Urothelium cell line (cell line): ENCODE data around the gene TPPP.
"Not testable (repeated sequence)": the region's sequence is repeated elsewhere in the genome, so short reads cannot be mapped to it uniquely, and the experiment has no call there.

Experiments
- DNase-seq: peaks from one replicate; pipeline ENCODE4 v3.0.0; 2011; ENCODE audit warnings: low spot score, mixed read lengths
- FAIRE-seq: peaks from 2 replicates; lab custom pipeline; 2011; peaks lifted over from hg19 to GRCh38; lab: Jason Lieb, UNC

Gene TPPP

GRCh38 chr5:628351-629205, 64.6 kb downstream of the TPPP start:
- DNase-seq, FAIRE-seq: not testable (repeated sequence)

GRCh38 chr5:627840-628239, 65.3 kb downstream of the TPPP start:
- DNase-seq (no peak), FAIRE-seq (no peak)

GRCh38 chr5:626850-627249, 66.3 kb downstream of the TPPP start:
- no peak for DNase-seq
- no peak for FAIRE-seq

- FAIRE-seq (no peak), DNase-seq (no peak)
These were observed 67.6 kb downstream of the TPPP start for GRCh38 chr5:625516-625915.

- FAIRE-seq (no peak), DNase-seq (no peak)
These were observed 68.3 kb downstream of the TPPP start for GRCh38 chr5:624951-625230.

DNA sequence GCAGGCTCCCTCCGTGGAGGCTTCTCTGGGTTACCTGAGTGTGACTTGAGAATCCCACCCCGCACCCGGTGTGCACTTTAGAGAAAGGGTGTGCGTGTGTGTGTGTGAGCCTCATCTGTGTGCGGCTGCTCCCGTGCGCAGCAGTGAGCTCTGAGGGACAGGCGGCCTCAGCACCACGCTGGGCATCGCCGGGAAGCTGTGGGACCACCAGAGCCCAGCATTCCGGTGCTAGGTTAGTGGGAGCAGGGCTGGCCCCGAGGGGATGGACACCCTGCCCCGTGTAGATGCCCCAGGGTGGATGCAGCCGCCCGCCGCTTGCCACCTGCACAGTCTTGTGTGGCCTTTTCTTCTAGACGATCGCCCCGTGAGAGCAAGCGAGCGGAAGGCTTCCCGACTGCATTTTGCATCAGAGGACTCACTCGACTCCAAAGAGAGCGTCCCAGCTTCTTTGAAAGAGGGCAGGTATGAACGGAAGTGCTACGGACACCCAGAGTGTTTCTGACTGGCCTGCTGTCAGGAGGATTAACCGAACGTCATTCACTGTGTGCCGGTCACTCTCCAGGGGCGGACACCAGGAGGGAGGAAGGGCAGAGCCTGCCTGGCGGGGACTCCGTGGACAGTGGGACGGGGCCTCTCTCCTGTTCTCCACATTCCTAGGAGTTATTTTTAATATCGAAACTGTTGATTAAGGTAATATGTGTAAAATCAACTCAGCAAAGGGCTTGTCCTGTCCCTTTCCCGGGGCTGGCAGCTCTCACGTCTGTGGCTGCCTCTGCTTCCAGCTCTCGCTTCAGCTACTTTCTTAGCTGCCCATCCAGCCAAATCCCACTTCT, 68.8 kb downstream of the TPPP start:
- FAIRE-seq (no peak), DNase-seq (no peak)

DNA sequence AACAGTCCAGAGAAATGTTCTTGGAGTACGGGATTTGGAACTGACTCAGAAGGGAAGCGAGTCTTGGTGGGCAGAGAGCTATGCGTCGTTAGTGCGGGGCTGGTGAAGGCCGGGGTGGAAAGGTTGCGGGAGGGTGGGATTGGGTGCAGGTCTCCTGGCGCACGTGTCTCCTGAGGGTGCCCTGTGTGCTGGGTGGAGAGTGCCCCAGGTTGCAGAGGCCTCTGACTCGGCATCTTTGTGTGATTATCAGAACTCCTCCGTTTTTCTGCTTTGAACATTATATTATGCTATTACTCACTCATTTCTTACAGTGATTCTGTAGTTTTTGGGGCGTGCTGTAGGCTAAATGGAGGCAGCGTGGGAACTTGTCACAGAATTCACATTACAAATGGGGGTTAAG, 69.6 kb downstream of the TPPP start:
- DNase-seq (no peak), FAIRE-seq (no peak)

- FAIRE-seq: no peak
- DNase-seq: no peak
These were observed 70.1 kb downstream of the TPPP start for GRCh38 chr5:622946-623522.

DNA sequence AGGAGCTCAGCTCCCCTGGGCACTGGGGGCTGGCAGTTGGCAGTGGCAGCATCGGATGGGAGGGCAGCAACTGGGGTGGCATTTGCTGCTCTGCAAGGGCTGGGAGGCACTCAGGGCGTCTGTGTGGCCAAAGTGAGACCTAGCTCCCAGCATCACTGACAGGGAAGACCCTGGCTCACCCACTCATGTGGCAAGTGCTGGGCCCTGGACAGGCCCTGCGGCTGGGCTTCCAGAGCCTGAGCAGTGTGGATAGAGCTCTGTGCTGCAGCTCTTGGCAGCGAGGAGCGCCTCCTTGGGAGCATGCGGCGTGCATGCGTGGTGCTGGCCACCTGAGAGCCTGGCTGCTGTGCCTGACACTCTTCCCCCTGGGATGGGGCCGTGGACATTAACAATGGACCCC, 70.8 kb downstream of the TPPP start:
- DNase-seq (no peak), FAIRE-seq (no peak)

GRCh38 chr5:621341-621761, 71.8 kb downstream of the TPPP start:
- DNase-seq (no peak), FAIRE-seq (no peak)

DNA sequence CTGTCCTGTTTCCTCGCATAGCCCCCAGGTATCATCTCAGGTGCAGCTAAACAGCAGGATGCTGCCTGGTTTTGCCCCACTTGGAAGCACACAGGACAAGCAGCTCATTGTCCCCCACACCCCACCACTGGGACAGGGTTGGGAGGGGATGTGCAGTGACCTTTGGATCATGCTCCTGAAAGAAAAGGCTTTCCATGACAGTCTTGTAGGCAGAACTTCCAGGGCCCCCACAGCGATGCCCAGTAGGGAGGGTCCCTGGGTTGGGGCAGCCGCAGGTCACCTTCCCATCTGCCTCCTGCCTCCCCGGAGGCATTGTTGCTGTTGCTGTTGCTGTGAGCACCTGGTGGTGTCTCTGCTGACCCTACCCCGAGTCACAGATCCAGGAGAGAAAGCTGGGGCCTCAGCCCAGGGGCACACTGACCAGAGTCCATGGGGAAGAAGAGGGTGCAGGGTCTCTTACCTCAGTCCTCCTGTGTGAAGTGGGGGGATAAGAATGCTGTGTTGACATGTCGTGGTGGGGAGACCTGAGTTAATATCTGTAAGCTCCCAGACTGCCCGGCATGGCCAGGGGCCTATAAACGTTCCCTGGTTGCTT, 72.5 kb downstream of the TPPP start:
- DNase-seq (no peak), FAIRE-seq (no peak)

DNA sequence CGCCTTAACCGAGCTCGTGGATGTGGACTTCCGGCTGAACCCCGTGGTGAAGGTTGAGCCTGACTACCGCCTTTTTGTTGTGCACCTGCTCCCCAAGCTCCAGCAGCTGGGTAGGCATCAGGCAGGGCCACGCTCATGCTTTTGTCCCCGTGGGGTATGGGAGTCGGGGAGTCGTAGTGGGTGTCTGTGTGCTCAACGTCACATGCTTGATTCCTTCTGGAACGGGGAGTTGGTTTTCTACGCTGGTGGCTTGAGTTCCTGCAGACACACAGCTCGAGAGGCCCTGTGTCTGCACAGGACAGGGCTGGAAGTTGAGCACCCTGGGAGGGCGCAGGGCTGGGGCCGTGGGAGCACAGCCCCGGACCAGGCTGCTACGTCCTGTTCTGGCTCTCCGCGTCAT, 73.0 kb downstream of the TPPP start:
- no peak for FAIRE-seq
- no peak for DNase-seq

DNA sequence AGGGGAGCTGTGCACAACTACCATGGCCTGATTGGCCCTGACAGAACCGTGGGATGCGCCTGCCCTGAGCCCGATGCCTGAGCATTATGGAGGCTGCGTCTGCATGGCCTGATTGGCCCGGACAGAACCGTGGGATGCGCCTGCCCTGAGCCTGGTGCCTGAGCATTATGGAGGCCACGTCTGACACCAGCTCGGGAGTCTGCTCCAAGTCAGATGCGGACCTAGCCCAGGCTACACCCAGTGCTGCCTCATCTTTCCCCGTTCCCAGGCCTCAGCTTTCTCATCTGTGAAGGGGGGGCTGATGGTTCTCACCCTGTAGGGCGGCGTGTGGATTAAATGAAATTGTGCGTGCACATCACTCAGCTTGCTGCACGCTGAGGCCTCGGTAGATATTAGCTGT, 73.7 kb downstream of the TPPP start:
- DNase-seq: no peak
- FAIRE-seq: no peak

- DNase-seq: no peak
- FAIRE-seq: no peak
These were observed 74.7 kb downstream of the TPPP start for GRCh38 chr5:618450-618849.

GRCh38 chr5:617896-618295, 75.3 kb downstream of the TPPP start:
- DNase-seq (no peak), FAIRE-seq (no peak)

- no peak for DNase-seq
- FAIRE-seq: peak; percentile 9
These were observed 76.6 kb downstream of the TPPP start for GRCh38 chr5:616484-617039.

DNA sequence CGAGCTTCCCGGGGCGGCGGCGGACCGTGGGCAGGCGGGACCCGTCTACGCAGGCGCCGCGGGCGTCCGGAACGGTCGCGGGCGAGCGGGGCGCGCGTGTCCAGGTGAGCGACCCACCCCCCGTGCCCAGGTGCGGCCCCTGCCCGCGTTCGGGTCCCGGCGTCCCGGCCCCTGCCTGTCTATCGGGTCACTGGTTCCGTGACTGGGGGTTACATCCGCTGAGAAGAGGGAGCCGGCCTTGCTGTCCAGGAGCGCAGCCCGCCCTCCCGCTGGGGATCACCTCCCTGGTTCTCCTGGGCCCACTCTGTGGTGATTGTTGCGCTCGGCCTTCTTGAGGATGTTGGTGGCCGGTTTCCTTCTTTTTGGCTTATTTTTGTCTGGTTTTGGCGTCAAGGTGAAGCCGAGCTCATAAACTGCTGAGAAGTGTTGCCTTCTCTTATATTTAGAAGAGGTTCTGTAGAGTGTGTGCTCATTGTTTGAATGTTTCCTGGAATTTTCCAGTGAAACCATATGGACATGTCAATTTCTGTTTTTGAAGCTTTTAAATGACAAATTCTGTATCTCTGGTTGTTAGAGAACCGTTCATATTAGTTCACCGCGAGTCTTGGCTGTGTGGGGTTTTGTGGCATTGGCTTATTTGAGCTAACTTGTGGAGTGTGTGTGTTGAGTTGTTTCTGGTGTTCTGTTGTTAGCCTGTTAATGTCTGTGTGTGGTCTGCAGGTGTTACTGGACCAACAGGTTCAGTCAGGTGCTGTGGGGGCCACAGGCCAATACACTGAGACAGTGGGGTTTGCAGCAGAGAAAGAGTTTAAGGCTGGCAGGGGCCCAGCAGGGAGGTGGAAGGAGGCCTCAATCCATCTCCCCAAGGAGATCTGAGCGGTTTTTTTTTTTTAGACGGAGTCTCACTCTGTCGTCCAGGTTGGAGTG, 80.4 kb downstream of the TPPP start:
- no peak for FAIRE-seq

DNA sequence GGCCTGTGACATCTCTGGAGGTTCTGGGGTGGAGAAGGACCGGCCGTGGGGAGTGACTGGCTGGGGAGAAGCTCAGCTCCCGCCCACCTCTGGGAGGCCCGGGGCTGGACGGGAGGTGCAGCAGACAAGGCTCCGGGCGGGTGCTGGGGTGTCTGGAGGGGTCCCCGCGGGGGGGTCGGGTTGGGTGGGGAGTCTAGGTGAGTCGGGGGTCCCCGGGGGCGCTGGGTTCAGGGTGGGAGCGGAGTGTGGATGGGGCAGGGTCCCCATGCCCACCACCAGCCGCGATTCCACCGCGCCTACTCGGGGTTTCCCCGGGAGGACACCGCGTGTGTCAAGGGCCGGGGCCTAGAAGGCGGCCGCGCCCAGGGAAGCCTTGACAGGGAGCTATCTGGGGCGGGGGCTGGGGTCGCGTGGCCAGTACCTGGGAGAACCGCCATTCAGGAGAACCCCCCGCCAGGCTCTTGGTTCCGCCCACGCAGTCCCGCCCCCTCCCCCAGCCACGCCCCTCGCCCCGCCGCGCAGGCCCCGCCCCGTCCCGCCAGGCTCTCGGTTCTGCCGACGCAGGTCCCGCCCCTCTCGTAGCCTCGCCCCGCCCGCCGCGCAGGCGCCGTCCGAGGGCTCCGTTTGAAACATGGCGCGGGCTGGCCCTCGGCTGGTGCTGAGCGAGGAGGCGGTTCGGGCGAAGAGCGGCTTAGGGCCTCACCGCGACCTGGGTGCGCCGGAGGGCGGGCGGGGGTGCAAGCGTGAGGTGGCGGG, 81.2 kb downstream of the TPPP start, which contains the start of gene CEP72:
Gene CEP72, plus strand, starts transcription at position 610 of the 756 bp plus-strand sequence. Its CDS starts 22 bp downstream, at position 632.
- peak; percentile 50 for FAIRE-seq
- peak; percentile 98 for DNase-seq

More for the DNA sequence above, 80.4 kb downstream of the TPPP start:
- peak; percentile 57 for DNase-seq
